HG02798 (cell line): ENCODE measurements around the gene MERTK.

Experiments
- ATAC-seq: cut with Tn5 transposase; IDR thresholded peaks from one replicate; pipeline ENCODE4 v1.9.1; 2021; ENCODE audit warnings: mild to moderate bottlenecking; ENCODE audit not compliant: unreplicated experiment, poor library complexity

The MERTK gene

GRCh38 chr2:112005406-112006075, 107.1 kb downstream of the MERTK start:
- no peak for ATAC-seq

DNA sequence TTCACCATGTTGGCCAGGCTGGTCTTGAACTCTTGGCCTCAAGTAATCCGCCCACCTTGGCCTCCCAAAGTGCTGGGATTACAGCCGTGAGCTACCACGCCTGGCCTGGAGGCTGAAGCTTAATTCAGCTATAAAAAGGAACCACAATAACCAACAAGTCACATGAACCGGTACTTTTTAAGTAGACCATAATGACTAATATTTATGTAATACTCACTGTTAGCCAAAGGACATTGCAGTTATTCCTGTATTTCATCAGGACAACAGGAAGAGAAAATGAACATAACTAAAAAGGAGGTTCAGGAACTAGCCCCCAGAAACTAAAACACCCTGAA, 107.6 kb downstream of the MERTK start:
- no peak for ATAC-seq

DNA sequence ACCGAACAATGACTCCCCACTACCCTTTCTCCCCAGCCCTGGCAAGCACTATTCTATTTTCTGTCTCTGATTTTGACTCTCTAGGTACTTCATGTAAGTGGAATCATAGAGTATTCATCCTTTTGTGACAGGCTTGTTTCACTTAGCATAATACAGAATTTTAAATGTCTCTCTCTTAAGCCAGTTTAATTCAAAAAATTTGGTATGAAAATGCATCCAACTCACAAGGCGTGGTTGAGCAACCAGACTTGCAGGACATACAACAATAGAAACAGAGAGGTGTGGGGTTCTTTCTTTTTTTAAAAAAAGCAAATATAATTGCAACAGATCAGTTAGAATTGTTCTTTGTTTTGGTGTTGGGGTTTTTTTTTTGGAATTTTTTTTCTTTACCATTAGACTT, 109.1 kb downstream of the MERTK start:
- no peak for ATAC-seq

- ATAC-seq = no peak
These were observed 110.6 kb downstream of the MERTK start for GRCh38 chr2:112008910-112009485.

DNA sequence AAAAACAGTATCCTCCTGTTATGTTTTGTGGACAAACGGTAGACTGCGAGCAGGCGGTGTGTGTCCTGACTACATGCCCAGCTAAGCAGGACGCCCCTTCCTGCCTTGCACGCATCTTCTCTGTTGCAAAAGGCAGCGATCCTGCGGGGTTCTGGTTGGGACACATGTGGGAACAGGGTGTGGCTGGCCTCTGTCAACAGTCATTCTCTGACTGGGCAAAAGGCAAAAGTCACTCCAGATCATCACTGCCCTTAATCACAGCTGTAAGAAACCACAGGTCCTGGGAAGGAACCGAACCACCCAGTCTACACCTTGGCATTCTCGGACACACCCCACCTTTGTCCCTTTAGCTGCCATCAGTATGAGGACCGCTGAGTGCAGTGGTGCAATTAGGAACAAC, 112.3 kb downstream of the MERTK start:
- ATAC-seq = no peak

- no peak for ATAC-seq
These were observed 114.1 kb downstream of the MERTK start for GRCh38 chr2:112012556-112012955.

GRCh38 chr2:112018846-112019245, 120.4 kb downstream of the MERTK start:
- no peak for ATAC-seq

DNA sequence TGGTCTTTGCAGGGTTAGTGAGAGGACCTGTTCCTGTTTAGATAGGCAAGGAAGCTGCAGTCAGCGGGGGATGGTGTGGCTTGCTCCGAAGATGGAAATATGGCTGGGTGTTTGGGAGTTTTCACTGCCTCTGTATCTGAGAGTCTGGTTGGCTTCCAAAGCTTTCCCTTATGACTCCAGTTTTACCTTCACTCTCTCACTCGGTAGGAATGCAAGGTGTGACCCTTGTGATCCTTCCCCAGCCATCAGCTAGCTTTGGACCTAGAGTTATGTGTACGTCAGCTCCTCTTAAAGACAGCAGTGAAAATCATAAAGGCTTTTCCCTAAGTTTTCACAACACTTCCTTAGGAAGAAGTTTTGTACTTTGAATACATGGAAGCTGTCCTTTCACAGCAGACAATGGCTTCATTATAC, 121.2 kb downstream of the MERTK start:
- no peak for ATAC-seq

DNA sequence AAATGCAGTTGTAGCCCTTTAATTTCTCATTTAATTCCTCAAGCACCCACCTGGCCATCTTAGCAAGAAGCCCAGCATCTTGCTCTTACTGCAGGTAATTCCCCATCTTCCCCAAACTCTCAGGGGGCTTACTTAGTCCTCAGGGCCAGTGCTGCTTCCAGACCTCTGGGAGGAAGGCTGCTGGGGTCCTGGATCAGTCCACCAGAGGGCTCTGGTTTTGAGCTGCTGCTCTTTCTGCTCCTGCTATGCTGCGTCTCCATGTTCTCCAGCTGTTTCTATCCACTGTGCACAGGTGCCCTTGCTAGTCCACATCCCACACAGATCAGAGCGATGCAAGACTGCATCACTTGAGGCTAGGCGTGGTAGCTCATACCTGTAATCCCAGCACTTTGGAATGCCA, 122.2 kb downstream of the MERTK start:
- ATAC-seq = no peak

DNA sequence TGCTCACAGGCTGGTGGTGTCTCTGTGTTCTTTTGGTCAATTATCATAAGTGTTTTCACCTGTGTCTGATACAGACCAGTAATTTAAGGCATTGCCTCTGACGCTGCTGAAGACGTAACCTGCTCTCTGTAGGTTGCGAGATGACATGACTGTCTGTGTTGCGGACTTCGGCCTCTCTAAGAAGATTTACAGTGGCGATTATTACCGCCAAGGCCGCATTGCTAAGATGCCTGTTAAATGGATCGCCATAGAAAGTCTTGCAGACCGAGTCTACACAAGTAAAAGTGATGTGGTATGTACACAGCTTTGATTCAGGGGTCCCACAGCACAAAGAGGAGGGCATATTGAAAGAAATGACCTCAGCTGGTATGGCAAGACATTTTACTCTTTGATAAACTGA, 122.9 kb downstream of the MERTK start:
- ATAC-seq = no peak

GRCh38 chr2:112021781-112022231, 123.4 kb downstream of the MERTK start:
- ATAC-seq = no peak

GRCh38 chr2:112023707-112024106, 125.3 kb downstream of the MERTK start:
- ATAC-seq = no peak

GRCh38 chr2:112024231-112024630, 125.8 kb downstream of the MERTK start:
- no peak for ATAC-seq

DNA sequence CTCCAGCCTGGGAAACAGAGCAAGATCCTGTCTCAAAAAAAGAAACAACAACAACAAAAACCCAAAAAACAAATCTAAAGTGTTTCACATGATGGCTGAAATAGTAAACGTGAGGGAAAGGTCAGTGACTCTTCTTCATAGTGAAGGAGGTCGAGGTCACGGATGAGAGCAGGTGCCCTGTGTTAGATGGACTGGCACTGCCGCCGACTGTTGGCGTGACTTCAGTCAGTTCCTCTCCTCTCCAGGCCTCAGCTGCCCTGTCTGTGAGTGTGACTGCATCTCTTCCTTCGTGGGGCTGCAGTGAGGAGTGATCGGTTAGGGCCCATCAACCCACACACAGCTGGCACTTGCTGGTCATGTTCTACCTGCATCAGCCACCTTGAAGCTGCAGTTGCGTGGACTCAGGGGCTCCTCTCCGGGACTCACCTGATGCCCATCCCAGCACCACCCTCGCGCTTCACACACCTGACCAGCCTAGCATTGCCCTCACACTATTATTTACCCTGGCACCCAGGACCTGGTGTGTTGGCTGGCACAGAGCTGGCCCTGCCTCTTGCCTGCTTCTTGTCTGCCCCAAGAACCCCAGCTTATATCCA, 126.6 kb downstream of the MERTK start:
- ATAC-seq = no peak

GRCh38 chr2:112026509-112026908, 128.1 kb downstream of the MERTK start:
- no peak for ATAC-seq

DNA sequence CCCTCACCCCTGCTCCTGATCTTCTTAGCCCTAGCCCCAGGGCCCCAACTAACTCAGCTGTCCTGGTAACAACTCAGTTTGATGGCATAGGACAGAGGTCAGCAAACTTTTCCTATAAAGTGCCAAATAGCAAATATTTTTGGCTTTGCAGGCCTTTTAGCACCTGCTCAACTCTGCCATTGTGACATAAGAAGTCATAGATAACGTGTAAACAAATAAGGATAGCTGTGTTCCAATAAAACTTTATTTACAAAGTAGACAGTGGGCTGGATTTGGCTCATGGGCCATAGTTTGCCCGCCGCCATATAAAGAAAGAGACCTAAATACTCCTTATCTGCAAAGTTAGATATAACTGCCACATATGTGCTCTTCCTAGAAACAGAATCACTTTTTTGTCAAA, 129.4 kb downstream of the MERTK start:
- no peak for ATAC-seq

- ATAC-seq = no peak
These were observed 130.8 kb downstream of the MERTK start for GRCh38 chr2:112029164-112029563.

DNA sequence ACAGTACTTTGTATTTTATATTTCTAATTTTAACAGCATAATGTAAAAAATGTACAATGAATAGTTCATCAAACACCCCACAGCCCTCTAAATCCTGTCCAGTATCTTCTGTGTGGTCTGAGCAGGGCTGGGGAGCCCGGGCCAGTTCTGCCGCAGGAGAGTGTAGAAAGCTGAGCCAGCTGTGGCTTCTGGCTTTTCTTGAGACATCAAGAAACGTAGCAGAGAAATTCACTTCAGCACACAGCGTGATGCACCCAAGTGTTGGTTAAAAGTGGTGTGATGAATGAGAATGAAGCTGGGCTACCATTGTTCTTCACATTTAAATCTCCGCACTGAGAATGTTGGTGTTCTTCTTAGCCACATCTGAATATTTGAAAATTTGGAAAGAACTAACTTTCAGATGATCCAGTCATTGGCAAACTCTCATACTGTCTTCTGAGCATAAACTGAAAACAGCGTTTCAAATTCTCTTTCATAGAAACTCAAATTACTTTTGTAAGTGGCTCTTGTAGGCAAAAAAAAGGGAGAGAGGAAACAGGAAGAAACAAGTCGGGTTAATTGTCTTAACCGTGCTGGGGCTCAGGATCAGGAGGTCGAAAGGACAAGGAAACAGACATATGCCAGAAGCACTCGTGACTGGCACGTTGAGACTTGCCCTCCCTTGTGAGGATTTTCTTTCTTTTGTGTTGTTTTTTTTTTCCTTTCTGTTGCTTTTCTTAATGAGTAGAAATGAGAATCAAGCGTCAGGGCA, 133.2 kb downstream of the MERTK start:
- ATAC-seq = no peak

GRCh38 chr2:112032224-112032586, 133.8 kb downstream of the MERTK start:
- no peak for ATAC-seq

DNA sequence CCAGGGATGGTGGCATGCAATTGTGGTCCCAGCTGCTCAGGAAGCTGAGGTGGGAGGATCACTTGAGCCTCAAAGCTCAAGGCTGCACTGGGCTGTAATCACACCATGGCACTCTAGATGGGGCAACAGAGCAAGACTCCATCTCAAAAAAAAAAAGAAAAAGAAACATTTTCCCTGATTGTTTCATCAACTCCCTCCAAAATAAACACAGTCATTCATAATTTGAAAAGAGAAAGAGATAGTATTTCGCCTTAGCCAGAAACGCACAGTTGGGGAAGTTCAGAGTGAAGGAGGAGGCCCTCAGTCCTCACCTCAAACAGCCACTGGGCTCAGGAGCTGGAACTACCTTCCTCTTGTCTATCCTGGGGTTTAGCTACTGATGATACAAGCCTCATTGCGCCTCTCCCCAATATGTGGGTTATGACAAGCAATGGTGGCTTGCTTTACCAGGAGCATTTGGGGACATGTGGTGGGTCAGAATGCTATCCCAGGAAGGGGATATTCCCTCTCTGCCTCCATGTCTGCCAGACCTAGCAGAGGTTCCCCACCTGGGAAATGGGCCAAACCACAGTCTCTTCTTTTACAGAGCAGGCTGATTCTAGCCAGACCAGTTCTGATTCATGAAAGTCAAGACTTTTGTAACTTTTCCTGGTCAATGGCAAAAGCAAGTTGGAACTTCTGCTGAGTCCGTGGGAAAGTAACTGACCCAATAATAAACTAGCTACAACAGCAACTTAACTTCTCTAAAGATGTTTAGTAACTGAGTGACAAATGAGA, 134.5 kb downstream of the MERTK start:
- no peak for ATAC-seq

- no peak for ATAC-seq
These were observed 135.2 kb downstream of the MERTK start for GRCh38 chr2:112033600-112033999.
